ENCODE results near the gene STARD7. TPM values are rescaled to one million over a fixed set of nuclear protein-coding genes. Genes with fewer than 3 reads are reported as not detected.

Gene STARD7
- total and polyA plus RNA-seq, 2 experiments from 2014 or later: 161 to 214 TPM

DNA sequence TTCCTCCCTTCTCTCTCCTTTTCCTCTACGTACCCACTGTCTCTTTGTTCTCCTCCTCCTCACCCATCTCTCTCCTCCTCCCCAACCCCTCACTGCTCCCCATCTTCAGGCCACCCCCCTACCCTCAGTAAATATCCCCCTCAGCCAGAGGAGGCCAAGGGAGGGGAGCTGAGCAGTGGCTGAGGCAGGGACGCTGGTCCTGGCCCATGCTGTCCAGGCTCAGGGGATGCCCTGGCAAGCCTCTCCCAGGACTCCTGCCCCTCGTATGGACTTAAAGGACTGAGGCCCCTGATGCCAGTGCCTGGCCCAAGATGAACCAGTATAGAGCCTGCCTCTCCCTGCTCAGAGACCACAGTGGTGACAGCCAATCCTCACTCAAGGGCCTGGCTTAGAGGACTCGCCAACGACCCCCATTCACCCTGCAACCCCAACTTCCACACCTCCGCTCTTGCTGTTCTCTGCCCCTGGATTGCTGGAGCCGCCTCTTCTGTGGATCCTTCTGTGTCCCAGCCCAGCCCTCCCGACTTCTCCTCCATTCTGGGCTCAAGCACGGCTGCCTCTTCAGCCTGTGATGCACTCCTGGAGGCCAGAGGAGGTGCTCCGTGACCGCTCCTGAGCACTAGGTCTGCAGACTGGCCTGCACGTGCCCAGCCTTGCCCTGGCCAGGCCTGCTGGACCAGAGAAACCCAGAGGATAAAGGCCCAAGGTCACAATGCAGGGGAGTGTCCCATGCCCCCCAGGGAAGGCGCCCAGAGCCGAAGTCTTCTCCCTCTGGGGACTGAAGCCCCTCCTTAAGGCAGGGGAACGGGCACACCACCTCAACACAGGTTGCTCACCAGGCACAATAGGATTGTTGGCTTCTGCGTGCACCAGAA, 53.9 kb downstream of the STARD7 start:
- no peak for DNase-seq (ENCODE audit: low read depth in 1 of 2, low spot score in 1 of 2)
- Histone ChIP-seq H3K4me3 (no peak overlapping the region), H3K4me1 (ENCODE audit: low read depth) (no peaks in the 10 kb centered on the region), H3K9me3 (ENCODE audit: low read depth) (no peaks in the 10 kb centered on the region), H3K27me3 (peaks cover 11% of the 10 kb centered on the region), H3K27ac (no peak overlapping the region), H3K36me3 (no peaks in the 10 kb centered on the region)
- TF ChIP-seq, protein P1, sequence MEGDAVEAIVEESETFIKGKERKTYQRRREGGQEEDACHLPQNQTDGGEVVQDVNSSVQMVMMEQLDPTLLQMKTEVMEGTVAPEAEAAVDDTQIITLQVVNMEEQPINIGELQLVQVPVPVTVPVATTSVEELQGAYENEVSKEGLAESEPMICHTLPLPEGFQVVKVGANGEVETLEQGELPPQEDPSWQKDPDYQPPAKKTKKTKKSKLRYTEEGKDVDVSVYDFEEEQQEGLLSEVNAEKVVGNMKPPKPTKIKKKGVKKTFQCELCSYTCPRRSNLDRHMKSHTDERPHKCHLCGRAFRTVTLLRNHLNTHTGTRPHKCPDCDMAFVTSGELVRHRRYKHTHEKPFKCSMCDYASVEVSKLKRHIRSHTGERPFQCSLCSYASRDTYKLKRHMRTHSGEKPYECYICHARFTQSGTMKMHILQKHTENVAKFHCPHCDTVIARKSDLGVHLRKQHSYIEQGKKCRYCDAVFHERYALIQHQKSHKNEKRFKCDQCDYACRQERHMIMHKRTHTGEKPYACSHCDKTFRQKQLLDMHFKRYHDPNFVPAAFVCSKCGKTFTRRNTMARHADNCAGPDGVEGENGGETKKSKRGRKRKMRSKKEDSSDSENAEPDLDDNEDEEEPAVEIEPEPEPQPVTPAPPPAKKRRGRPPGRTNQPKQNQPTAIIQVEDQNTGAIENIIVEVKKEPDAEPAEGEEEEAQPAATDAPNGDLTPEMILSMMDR (IDR thresholded peaks at IDR 0.05; ENCODE audit: low read depth, low read length): no peak

DNA sequence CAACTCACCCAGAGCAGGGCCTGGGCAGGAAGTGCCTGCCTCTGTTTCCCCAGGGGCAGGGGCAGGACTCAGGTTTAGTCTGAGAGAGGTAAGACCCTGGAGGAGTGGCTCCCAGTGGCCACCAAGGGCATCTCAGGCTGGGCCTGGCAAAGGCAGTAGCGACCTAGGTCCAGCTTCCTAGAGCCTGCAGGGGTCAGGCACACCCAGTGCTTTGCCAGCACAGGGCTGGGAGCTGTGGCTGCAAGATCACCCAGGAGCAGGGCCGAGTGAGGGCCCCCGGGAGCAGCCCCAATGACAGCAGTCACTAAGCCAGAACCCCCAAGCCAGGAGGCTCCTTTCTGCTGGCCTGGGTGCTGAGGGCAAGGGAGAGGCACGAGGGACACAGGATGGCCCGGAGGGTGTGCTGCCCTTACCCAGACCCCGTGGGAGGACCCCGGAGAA, 54.6 kb downstream of the STARD7 start:
- Histone ChIP-seq H3K4me1 (ENCODE audit: low read depth) (no peaks in the 10 kb centered on the region), H3K4me3 (no peak overlapping the region), H3K9me3 (ENCODE audit: low read depth) (no peaks in the 10 kb centered on the region), H3K27me3 (peaks cover 7% of the 10 kb centered on the region), H3K36me3 (no peaks in the 10 kb centered on the region), H3K27ac (no peak overlapping the region)
- TF ChIP-seq, protein P1 (IDR thresholded peaks at IDR 0.05; ENCODE audit: low read depth, low read length): no peak
- DNase-seq (ENCODE audit: low read depth in 1 of 2, low spot score in 1 of 2): no peak

DNA sequence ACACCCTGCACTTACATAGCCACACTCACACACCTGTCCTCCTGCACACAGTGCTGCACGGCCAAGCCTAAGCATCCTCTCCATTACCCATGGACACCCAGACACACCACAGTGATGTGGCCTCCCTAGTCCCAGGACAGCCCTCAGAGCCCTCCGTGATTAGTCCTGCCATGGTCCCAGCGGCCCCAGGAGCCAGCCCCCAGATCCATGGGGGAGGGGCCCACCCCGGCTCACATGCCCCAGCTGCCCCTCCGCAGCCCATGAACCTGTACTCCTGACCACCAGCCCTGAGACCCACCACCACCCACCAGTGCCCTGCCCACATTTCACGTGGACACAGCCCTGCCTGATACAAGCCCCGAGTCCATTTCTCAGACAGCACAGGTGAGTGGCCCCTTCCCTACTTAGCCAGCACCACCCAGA, 55.3 kb downstream of the STARD7 start:
- H3K36me3 ChIP-seq: no peaks in the 10 kb centered on the region
- H3K9me3 ChIP-seq (ENCODE audit: low read depth): no peaks in the 10 kb centered on the region
- H3K27ac ChIP-seq: no peak overlapping the region
- H3K27me3 ChIP-seq: peaks cover 7% of the 10 kb centered on the region
- H3K4me1 ChIP-seq (ENCODE audit: low read depth): peaks cover 3% of the 10 kb centered on the region
- H3K4me3 ChIP-seq: no peak overlapping the region
- TF ChIP-seq, protein P1 (IDR thresholded peaks at IDR 0.05; ENCODE audit: low read depth, low read length): no peak
- DNase-seq (ENCODE audit: low read depth in 1 of 2, low spot score in 1 of 2): no peak

DNA sequence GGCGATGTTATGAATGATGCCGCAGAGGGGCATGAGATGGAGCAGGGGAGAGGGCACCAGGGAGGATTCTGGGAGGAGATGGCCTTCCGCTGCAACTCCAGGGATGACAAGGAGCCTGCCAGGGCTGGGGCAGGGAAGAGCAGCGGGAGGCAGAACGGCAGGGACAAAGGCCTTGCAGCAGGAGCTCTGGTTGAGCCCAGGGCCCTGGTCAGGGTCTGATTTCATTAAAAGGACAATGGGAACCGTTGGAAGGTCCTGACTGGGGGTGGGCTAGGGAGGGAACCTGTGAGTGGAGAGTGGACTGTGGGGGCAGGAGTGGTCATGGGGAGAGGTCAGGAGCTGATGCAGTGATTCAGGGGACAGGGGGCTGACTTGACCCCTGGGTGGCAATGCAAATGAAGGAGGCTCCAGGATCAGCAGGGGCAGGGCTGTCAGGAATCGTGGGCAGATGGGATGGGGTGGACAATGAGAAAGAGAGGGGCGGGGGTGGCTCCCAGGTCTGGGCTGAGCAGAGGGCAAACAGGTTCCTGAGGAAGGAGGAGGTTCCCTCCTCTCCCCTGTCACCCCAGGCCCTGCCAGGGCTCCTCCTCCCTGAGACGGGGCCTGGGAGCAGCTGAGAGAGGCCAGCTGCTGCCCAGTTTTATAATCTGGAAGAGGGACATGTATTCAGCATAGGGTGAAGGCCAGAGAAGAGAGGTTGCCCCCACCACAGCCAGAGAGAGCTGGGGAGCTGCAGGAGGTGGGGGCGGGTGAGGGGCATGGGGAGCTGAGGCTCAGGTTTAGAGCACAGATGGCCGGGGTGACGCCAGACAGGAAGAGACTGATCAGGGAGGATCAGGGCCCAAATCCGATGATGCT, 56.1 kb downstream of the STARD7 start:
- Histone ChIP-seq H3K9me3 (ENCODE audit: low read depth) (no peaks in the 10 kb centered on the region), H3K27me3 (peaks cover 7% of the 10 kb centered on the region), H3K4me3 (no peak overlapping the region), H3K4me1 (ENCODE audit: low read depth) (peaks cover 7% of the 10 kb centered on the region), H3K36me3 (no peaks in the 10 kb centered on the region), H3K27ac (no peak overlapping the region)
- DNase-seq (ENCODE audit: low read depth in 1 of 2, low spot score in 1 of 2): no peak
- TF ChIP-seq, protein P1 (IDR thresholded peaks at IDR 0.05; ENCODE audit: low read depth, low read length): no peak

DNA sequence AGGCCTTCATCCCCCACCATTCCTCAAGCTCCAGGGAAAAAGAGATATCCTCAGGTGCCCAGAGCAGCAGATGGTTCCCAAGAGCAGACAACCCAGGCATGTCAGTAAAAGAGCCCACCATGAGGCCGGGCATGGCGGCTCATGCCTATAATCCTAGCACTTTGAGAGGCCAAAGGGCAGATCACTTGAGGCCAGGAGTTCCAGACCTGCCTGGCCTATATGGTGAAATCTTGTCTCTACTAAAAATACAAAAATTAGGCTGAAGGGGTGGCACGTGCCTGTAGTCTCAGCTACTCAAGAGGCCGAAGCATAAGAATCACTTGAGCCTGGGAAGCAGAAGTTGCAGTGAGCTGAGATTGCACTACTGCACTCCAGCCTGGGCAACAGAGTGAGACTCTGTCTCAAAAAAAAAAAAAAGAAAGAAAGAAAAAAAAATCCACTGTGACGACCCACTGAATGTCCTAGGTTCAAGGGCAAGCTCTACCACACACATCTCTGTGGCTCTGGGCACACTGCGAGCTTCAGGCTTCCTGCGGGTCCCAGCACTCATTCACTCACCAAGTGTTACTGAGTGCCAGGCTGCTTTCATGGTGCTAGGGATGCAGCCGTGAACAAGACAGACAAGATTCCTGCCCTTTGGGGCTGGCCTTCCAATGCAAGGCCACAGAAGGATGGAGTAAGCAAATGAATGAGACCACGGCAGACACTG, 56.9 kb downstream of the STARD7 start:
- DNase-seq (ENCODE audit: low read depth in 1 of 2, low spot score in 1 of 2): no peak
- H3K9me3 ChIP-seq (ENCODE audit: low read depth): no peaks in the 10 kb centered on the region
- H3K4me3 ChIP-seq: no peak overlapping the region
- no peak overlapping the region for H3K27ac ChIP-seq
- no peaks in the 10 kb centered on the region for H3K36me3 ChIP-seq
- H3K4me1 ChIP-seq (ENCODE audit: low read depth): peaks cover 11% of the 10 kb centered on the region
- TF ChIP-seq, protein P1 (IDR thresholded peaks at IDR 0.05; ENCODE audit: low read depth, low read length): no peak
- peaks cover 7% of the 10 kb centered on the region for H3K27me3 ChIP-seq
